SK-N-SH treated with all-trans-retinoic acid at 6 μM for 48 hours (cell line): ENCODE results near the gene KRT72.
"Not testable (repeated sequence)": the region's sequence is repeated elsewhere in the genome, so short reads cannot be mapped to it uniquely, and the experiment has no call there.

Experiments
- ATAC-seq: fragments of 200-7000 bp; cut with Tn5 transposase; 3 replicates; pipeline ENCODE4 v1.9.1; 2020; ENCODE audit warnings: mild to moderate bottlenecking, moderate library complexity
- BACH2 ChIP-seq: fragments of 250-450 bp; sonication (Bioruptor Pico); IDR thresholded peaks from 2 replicates; pipeline ENCODE4 v1.9.0; 2021; ENCODE audit warnings: mild to moderate bottlenecking, borderline replicate concordance
- CREB5 ChIP-seq: fragments of 250-450 bp; sonication (Bioruptor Pico); IDR thresholded peaks from 2 replicates; pipeline ENCODE4 v1.5.1; 2020; ENCODE audit warnings: low read depth, mild to moderate bottlenecking, moderate library complexity
- CSDC2 ChIP-seq: fragments of 250-450 bp; sonication (Bioruptor Pico); IDR thresholded peaks from 2 replicates; pipeline ENCODE4 v1.5.0; 2020; ENCODE audit warnings: mild to moderate bottlenecking, moderate library complexity
- ESRRG ChIP-seq: fragments of 250-450 bp; sonication (Bioruptor Pico); IDR thresholded peaks from 2 replicates; pipeline ENCODE4 v1.6.1; 2021; ENCODE audit warnings: mild to moderate bottlenecking
- GLIS3 ChIP-seq: fragments of 250-450 bp; sonication (Bioruptor Pico); IDR thresholded peaks from 2 replicates; pipeline ENCODE4 v1.5.0; 2020; ENCODE audit warnings: mild to moderate bottlenecking, moderate library complexity
- ISL1 ChIP-seq: fragments of 250-450 bp; sonication (Bioruptor Pico); IDR thresholded peaks from 2 replicates; pipeline ENCODE4 v2.1.2; 2022; ENCODE audit warnings: mild to moderate bottlenecking, moderate library complexity
- OSR1 ChIP-seq: fragments of 250-450 bp; sonication (Bioruptor Pico); IDR thresholded peaks from 2 replicates; pipeline ENCODE4 v1.8.0; 2022; ENCODE audit warnings: moderate library complexity, mild to moderate bottlenecking, inconsistent platforms
- PATZ1 ChIP-seq: fragments of 250-450 bp; sonication (Bioruptor Pico); IDR thresholded peaks from 2 replicates; pipeline ENCODE4 v1.8.0; 2020; ENCODE audit warnings: mild to moderate bottlenecking, moderate library complexity, borderline replicate concordance
- POU6F1 ChIP-seq: fragments of 250-450 bp; sonication (Bioruptor Pico); IDR thresholded peaks from 2 replicates; pipeline ENCODE4 v1.8.0; 2021; ENCODE audit warnings: low read depth, mild to moderate bottlenecking, moderate library complexity, borderline replicate concordance
- RARB ChIP-seq: fragments of 250-450 bp; sonication (Bioruptor Pico); IDR thresholded peaks from 2 replicates; pipeline ENCODE4 v1.8.0; 2021; ENCODE audit warnings: mild to moderate bottlenecking, moderate library complexity
- SNAI2 ChIP-seq: fragments of 250-450 bp; sonication (Bioruptor Pico); IDR thresholded peaks from 2 replicates; pipeline ENCODE4 v1.5.0; 2020; ENCODE audit warnings: mild to moderate bottlenecking, moderate library complexity
- TOX ChIP-seq: fragments of 250-450 bp; sonication (Bioruptor Pico); IDR thresholded peaks from 2 replicates; pipeline ENCODE4 v1.8.0; 2021; ENCODE audit warnings: mild to moderate bottlenecking, moderate library complexity, borderline replicate concordance
- ZC3H10 ChIP-seq: fragments of 250-450 bp; sonication (Bioruptor Pico); IDR thresholded peaks from 2 replicates; pipeline ENCODE4 v1.5.1; 2021; ENCODE audit warnings: mild to moderate bottlenecking, moderate library complexity
- ZFP3 ChIP-seq: fragments of 250-450 bp; sonication (Bioruptor Pico); IDR thresholded peaks from 2 replicates; pipeline ENCODE4 v1.5.0; 2020; ENCODE audit warnings: mild to moderate bottlenecking, moderate library complexity
- ZFP30 ChIP-seq: fragments of 450-650 bp; formaldehyde crosslinking; IDR thresholded peaks from 2 replicates; pipeline ENCODE4 v1.5.0; 2022; ENCODE audit warnings: mild to moderate bottlenecking, moderate library complexity
- ZNF565 ChIP-seq: fragments of 450-650 bp; formaldehyde crosslinking; conservative IDR thresholded peaks from 2 replicates; pipeline ENCODE4 v1.5.0; 2020; ENCODE audit warnings: low read depth, mild to moderate bottlenecking, moderate library complexity
- ZNF70 ChIP-seq: fragments of 450-650 bp; formaldehyde crosslinking; IDR thresholded peaks from 2 replicates; pipeline ENCODE4 v1.5.0; 2020; ENCODE audit warnings: mild to moderate bottlenecking, moderate library complexity
- ZNF8 ChIP-seq: fragments of 450-650 bp; formaldehyde crosslinking; IDR thresholded peaks from 2 replicates; pipeline ENCODE4 v1.5.0; 2020; ENCODE audit warnings: mild to moderate bottlenecking, moderate library complexity

Gene KRT72

GRCh38 chr12:52600475-52600874 lies 788 bp downstream of the KRT72 start:
- TF ChIP-seq ZNF8 (CRISPR knock-in tag) = no peak
- TF ChIP-seq SNAI2 (CRISPR knock-in tag) = no peak
- TF ChIP-seq POU6F1 (CRISPR knock-in tag) = no peak
- no peak for TF ChIP-seq ZNF565 (CRISPR knock-in tag)
- no peak for TF ChIP-seq TOX (CRISPR knock-in tag)
- TF ChIP-seq CREB5 (CRISPR knock-in tag) = no peak
- no peak for TF ChIP-seq ZFP3
- TF ChIP-seq ISL1 (CRISPR knock-in tag) = no peak
- no peak for TF ChIP-seq ZNF70 (CRISPR knock-in tag)
- TF ChIP-seq CSDC2 (CRISPR knock-in tag) = no peak
- TF ChIP-seq RARB = no peak
- TF ChIP-seq ZFP30 (CRISPR knock-in tag) = no peak
- no peak for TF ChIP-seq ESRRG (CRISPR knock-in tag)
- TF ChIP-seq OSR1 (CRISPR knock-in tag) = no peak
- ATAC-seq = no peak

GRCh38 chr12:52600071-52600470 lies 1.2 kb downstream of the KRT72 start:
- ATAC-seq = no peak
- no peak for TF ChIP-seq PATZ1 (CRISPR knock-in tag)
- no peak for TF ChIP-seq BACH2 (CRISPR knock-in tag)
- TF ChIP-seq ZFP30 (CRISPR knock-in tag) = no peak
- TF ChIP-seq TOX (CRISPR knock-in tag) = no peak
- TF ChIP-seq POU6F1 (CRISPR knock-in tag) = no peak
- TF ChIP-seq ZC3H10 (CRISPR knock-in tag) = no peak
- TF ChIP-seq, all 23 proteins: peak for 0

GRCh38 chr12:52598966-52599365 lies 2.3 kb downstream of the KRT72 start:
- TF ChIP-seq CSDC2 (CRISPR knock-in tag) (no peak), ESRRG (CRISPR knock-in tag) (no peak)
- ATAC-seq = no peak

GRCh38 chr12:52594237-52594636 lies 7.0 kb downstream of the KRT72 start:
- not testable (repeated sequence) for ATAC-seq

- TF ChIP-seq PATZ1 (CRISPR knock-in tag) (no peak), GLIS3 (CRISPR knock-in tag) (no peak), TOX (CRISPR knock-in tag) (no peak)
- ATAC-seq = no peak
Measured at GRCh38 chr12:52591521-52591920, 9.7 kb downstream of the KRT72 start.
